ENCODE measurements around the gene CCNY. TPM values are rescaled to one million over a fixed set of nuclear protein-coding genes. Genes with fewer than 3 reads are reported as not detected.

CCNY gene
- total and polyA plus RNA-seq, 8 donors, result 60.9 to 87.6 (median 81.7) TPM

- intact Hi-C loops (cut with DNase I), result no loop called here
- DNase-seq, result no peak
- H3K9me3 ChIP-seq, result no peaks in the 10 kb centered on the region
- H3K4me3 ChIP-seq, result no peak overlapping the region
- H3K27me3 ChIP-seq, result no peaks in the 10 kb centered on the region
- ATAC-seq, result no peak
- H3K4me1 ChIP-seq, result peaks cover 0 to 9% of the 10 kb centered on the region in 2 donors
- H3K27ac ChIP-seq, result no peak overlapping the region
- TF ChIP-seq CTCF (IDR thresholded peaks at IDR 0.05), result no peak
- no peaks in the 10 kb centered on the region for H3K36me3 ChIP-seq
Measured at GRCh38 chr10:35471435-35471834, 135.1 kb downstream of the CCNY start.

- no peak for TF ChIP-seq CTCF (IDR thresholded peaks at IDR 0.05)
- no peak for ATAC-seq
- intact Hi-C loops (cut with DNase I), result no loop called here
- H3K27ac ChIP-seq, result no peak overlapping the region
- no peaks in the 10 kb centered on the region for H3K36me3 ChIP-seq
- no peaks in the 10 kb centered on the region for H3K9me3 ChIP-seq
- H3K4me1 ChIP-seq, result peaks cover 0 to 5% of the 10 kb centered on the region in 2 donors
- DNase-seq, result no peak
- no peak overlapping the region for H3K4me3 ChIP-seq
- H3K27me3 ChIP-seq, result no peaks in the 10 kb centered on the region
Measured at GRCh38 chr10:35480142-35480541, 143.8 kb downstream of the CCNY start.

GRCh38 chr10:35481413-35481812, 145.1 kb downstream of the CCNY start:
- Histone ChIP-seq H3K27ac (no peak overlapping the region), H3K27me3 (no peaks in the 10 kb centered on the region), H3K4me3 (no peak overlapping the region), H3K9me3 (no peaks in the 10 kb centered on the region), H3K4me1 (peaks cover 0 to 12% of the 10 kb centered on the region in 2 donors), H3K36me3 (no peaks in the 10 kb centered on the region)
- ATAC-seq (no peak), DNase-seq (no peak)
- intact Hi-C loops (cut with DNase I), result no loop called here
- no peak for TF ChIP-seq CTCF (IDR thresholded peaks at IDR 0.05)

- no peak for TF ChIP-seq CTCF (IDR thresholded peaks at IDR 0.05)
- Histone ChIP-seq H3K4me3 (no peak overlapping the region), H3K36me3 (no peaks in the 10 kb centered on the region), H3K4me1 (peaks cover 0 to 30% of the 10 kb centered on the region in 2 donors), H3K27me3 (no peaks in the 10 kb centered on the region), H3K27ac (peak overlapping the region in 1 of 2 donors; percentile 81), H3K9me3 (no peaks in the 10 kb centered on the region)
- DNase-seq, result no peak
- peak; percentile 21 for ATAC-seq
- intact Hi-C loops (cut with DNase I), result no loop called here
Measured at GRCh38 chr10:35486297-35486990, 150.1 kb downstream of the CCNY start.

- H3K9me3 ChIP-seq, result no peaks in the 10 kb centered on the region
- no peak for TF ChIP-seq CTCF (IDR thresholded peaks at IDR 0.05)
- H3K27me3 ChIP-seq, result no peaks in the 10 kb centered on the region
- ATAC-seq (no peak), DNase-seq (no peak)
- no peak overlapping the region for H3K4me3 ChIP-seq
- H3K27ac ChIP-seq, result peak overlapping the region in 1 of 2 donors; percentile 81
- H3K4me1 ChIP-seq, result peaks cover 0 to 25% of the 10 kb centered on the region in 2 donors
- no peaks in the 10 kb centered on the region for H3K36me3 ChIP-seq
- intact Hi-C loops (cut with DNase I), result no loop called here
Measured at GRCh38 chr10:35487336-35488034, 151.2 kb downstream of the CCNY start.
